ENCODE measurements around the gene SHC1.

SHC1 gene

DNA sequence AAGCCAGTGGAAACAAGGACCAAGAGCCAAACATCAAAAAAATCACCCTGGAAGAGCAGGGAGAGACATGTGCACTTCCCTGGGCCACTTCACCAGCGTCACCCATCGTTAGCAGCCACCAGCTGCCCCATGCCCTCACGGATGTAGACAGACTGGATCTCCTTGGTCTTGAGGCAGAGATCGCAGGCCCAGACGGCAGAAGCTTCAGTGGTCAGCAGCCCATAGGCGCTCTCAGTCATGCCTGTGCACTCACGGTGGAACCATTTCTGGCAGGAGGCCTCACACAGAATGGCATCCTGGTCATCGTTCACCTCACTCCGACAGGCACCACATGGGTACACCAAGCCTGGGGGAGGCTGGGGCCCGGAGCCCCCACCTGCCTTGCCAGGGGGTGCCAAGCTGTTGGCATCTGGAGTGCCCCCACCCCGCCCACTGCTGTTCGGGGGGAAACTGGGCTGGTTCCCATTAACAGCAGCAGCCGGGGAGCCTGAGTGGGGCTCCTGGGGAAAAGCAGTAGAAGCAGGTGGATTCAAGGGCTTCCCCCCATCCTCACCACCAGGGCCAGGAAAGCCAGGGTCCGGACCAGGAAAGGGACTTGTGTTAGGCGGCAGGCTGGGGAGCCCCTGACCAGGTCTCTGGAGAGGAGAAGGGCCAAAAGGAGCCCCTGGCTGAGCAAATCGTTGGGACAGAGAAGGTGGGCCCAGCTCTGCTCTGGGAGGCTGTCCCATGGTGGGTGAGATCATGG is 11.7 kb downstream of the SHC1 start:
- Histone ChIP-seq H3K4me2 (ENCODE audit: low read depth, low read length, poor library complexity, severe bottlenecking) (no peak overlapping the region), H3K79me2 (ENCODE audit: insufficient read depth, low read length) (peaks cover 12% of the 10 kb centered on the region), H2AFZ (ENCODE audit: low read depth, low read length, severe bottlenecking) (no peak overlapping the region), H4K20me1 (ENCODE audit: low read depth, low read length) (no peaks in the 10 kb centered on the region), H3F3A (ENCODE audit: insufficient read depth) (peaks cover 32% of the 10 kb centered on the region), H3K27ac (ENCODE audit: low read depth, low read length) (no peak overlapping the region), H3K9me2 (replicated peaks; ENCODE audit: insufficient read depth, low read length) (no peaks in the 10 kb centered on the region), H3K27me3 (ENCODE audit: low read length) (no peaks in the 10 kb centered on the region), H3K9me3 (ENCODE audit: insufficient read depth, low read length) (no peaks in the 10 kb centered on the region), H3K9ac (ENCODE audit: low read length) (no peak overlapping the region), H3K4me3 (ENCODE audit: insufficient read depth, low read length, poor library complexity, severe bottlenecking) (no peak overlapping the region), H3K36me3 (ENCODE audit: low read length) (peaks cover 3% of the 10 kb centered on the region; the same call in 1 of the 2 replicates)
- TF ChIP-seq, protein P1, sequence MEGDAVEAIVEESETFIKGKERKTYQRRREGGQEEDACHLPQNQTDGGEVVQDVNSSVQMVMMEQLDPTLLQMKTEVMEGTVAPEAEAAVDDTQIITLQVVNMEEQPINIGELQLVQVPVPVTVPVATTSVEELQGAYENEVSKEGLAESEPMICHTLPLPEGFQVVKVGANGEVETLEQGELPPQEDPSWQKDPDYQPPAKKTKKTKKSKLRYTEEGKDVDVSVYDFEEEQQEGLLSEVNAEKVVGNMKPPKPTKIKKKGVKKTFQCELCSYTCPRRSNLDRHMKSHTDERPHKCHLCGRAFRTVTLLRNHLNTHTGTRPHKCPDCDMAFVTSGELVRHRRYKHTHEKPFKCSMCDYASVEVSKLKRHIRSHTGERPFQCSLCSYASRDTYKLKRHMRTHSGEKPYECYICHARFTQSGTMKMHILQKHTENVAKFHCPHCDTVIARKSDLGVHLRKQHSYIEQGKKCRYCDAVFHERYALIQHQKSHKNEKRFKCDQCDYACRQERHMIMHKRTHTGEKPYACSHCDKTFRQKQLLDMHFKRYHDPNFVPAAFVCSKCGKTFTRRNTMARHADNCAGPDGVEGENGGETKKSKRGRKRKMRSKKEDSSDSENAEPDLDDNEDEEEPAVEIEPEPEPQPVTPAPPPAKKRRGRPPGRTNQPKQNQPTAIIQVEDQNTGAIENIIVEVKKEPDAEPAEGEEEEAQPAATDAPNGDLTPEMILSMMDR (IDR thresholded peaks at IDR 0.05; ENCODE audit: insufficient read depth, low read length, poor library complexity, severe bottlenecking): no peak
- no peak for TF ChIP-seq EZH2phosphoT487 (conservative IDR thresholded peaks at IDR 0.05; ENCODE audit: low read length)

DNA sequence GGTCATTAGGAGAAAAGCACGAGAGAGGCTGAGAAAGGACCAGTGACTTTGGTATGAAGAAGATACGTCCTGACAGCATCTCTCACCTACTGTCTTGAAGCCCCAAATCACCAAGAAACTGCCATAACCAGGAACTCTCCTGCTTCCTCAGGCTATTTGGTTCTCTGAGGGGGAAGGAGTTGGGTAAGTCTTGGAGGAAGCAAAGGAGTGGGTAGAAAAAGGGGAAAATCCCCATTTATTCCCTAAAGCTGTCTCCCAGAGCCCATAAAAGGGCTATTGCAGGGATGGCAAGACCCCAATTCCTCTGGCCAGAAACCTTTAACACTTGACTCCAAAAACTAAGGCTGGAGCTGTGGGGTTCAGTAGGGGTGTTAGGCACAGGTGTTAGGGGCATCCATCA is 12.5 kb downstream of the SHC1 start:
- no peak for TF ChIP-seq EZH2phosphoT487 (conservative IDR thresholded peaks at IDR 0.05; ENCODE audit: low read length)
- TF ChIP-seq, protein P1 (IDR thresholded peaks at IDR 0.05; ENCODE audit: insufficient read depth, low read length, poor library complexity, severe bottlenecking): no peak
- H3K9me3 ChIP-seq (ENCODE audit: insufficient read depth, low read length): no peaks in the 10 kb centered on the region
- no peak overlapping the region for H3K27ac ChIP-seq (ENCODE audit: low read depth, low read length)
- no peak overlapping the region for H3K9ac ChIP-seq (ENCODE audit: low read length)
- no peaks in the 10 kb centered on the region for H4K20me1 ChIP-seq (ENCODE audit: low read depth, low read length)
- no peaks in the 10 kb centered on the region for H3K27me3 ChIP-seq (ENCODE audit: low read length)
- no peak overlapping the region for H3K4me2 ChIP-seq (ENCODE audit: low read depth, low read length, poor library complexity, severe bottlenecking)
- peaks cover 29% of the 10 kb centered on the region for H3F3A ChIP-seq (ENCODE audit: insufficient read depth)
- H3K79me2 ChIP-seq (ENCODE audit: insufficient read depth, low read length): peaks cover 12% of the 10 kb centered on the region
- no peaks in the 10 kb centered on the region for H3K9me2 ChIP-seq (replicated peaks; ENCODE audit: insufficient read depth, low read length)
- no peak overlapping the region for H3K4me3 ChIP-seq (ENCODE audit: insufficient read depth, low read length, poor library complexity, severe bottlenecking)
- no peaks in the 10 kb centered on the region for H3K36me3 ChIP-seq (ENCODE audit: low read length)
- no peak overlapping the region for H2AFZ ChIP-seq (ENCODE audit: low read depth, low read length, severe bottlenecking)

DNA sequence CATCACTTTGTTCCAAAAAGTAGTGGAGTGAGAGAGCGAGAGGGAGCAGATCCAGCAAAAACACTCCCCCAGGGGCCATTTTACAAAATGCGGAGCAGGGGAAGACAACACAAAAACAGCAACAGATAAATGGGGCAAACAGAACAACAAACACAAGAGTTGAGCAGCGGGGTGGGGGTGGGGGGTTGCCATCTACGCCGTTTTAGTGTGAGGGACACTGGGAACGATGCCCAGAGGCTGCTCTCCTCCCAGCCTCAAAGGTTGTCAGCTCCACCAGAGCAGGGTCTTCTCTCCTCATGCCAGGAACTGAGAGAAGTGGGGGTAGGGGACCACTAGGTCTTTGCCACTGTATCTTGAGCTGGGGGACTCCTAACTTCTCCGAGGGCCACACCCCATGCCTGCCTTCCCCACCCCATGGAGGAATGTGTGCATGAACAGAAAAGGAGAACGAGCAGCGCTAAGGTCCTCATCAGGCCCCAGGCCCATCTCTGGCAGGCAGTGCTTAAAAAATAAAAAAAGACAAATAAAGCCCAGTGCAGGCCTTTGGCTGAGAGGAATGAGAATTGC is 13.4 kb downstream of the SHC1 start:
- no peaks in the 10 kb centered on the region for H3K27me3 ChIP-seq (ENCODE audit: low read length)
- H3K4me3 ChIP-seq (ENCODE audit: insufficient read depth, low read length, poor library complexity, severe bottlenecking): no peak overlapping the region
- H3K9me2 ChIP-seq (replicated peaks; ENCODE audit: insufficient read depth, low read length): no peaks in the 10 kb centered on the region
- H3K27ac ChIP-seq (ENCODE audit: low read depth, low read length): no peak overlapping the region
- no peak overlapping the region for H3K4me2 ChIP-seq (ENCODE audit: low read depth, low read length, poor library complexity, severe bottlenecking)
- no peak overlapping the region for H3K9ac ChIP-seq (ENCODE audit: low read length)
- no peaks in the 10 kb centered on the region for H4K20me1 ChIP-seq (ENCODE audit: low read depth, low read length)
- TF ChIP-seq, protein P1 (IDR thresholded peaks at IDR 0.05; ENCODE audit: insufficient read depth, low read length, poor library complexity, severe bottlenecking): no peak
- no peak for TF ChIP-seq EZH2phosphoT487 (conservative IDR thresholded peaks at IDR 0.05; ENCODE audit: low read length)
- H2AFZ ChIP-seq (ENCODE audit: low read depth, low read length, severe bottlenecking): no peak overlapping the region
- peaks cover 25% of the 10 kb centered on the region for H3F3A ChIP-seq (ENCODE audit: insufficient read depth)
- no peaks in the 10 kb centered on the region for H3K36me3 ChIP-seq (ENCODE audit: low read length)
- no peaks in the 10 kb centered on the region for H3K9me3 ChIP-seq (ENCODE audit: insufficient read depth, low read length)
- peaks cover 12% of the 10 kb centered on the region for H3K79me2 ChIP-seq (ENCODE audit: insufficient read depth, low read length)
